Stimulated activated CD8-positive, alpha-beta memory T cell treated with anti-CD3 and anti-CD28 coated beads, Interleukin-4, amount 100 ng/mL, for 24 hours (primary cell): ENCODE results near the gene SGPP1.
"Not testable (repeated sequence)": the region's sequence is repeated elsewhere in the genome, so short reads cannot be mapped to it uniquely, and the experiment has no call there.

Source experiments
- DNase-seq: peaks from one replicate; pipeline ENCODE4 v3.0.0-alpha.2; 2020; ENCODE audit warnings: low read depth

Gene SGPP1, protein sequence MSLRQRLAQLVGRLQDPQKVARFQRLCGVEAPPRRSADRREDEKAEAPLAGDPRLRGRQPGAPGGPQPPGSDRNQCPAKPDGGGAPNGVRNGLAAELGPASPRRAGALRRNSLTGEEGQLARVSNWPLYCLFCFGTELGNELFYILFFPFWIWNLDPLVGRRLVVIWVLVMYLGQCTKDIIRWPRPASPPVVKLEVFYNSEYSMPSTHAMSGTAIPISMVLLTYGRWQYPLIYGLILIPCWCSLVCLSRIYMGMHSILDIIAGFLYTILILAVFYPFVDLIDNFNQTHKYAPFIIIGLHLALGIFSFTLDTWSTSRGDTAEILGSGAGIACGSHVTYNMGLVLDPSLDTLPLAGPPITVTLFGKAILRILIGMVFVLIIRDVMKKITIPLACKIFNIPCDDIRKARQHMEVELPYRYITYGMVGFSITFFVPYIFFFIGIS

DNA sequence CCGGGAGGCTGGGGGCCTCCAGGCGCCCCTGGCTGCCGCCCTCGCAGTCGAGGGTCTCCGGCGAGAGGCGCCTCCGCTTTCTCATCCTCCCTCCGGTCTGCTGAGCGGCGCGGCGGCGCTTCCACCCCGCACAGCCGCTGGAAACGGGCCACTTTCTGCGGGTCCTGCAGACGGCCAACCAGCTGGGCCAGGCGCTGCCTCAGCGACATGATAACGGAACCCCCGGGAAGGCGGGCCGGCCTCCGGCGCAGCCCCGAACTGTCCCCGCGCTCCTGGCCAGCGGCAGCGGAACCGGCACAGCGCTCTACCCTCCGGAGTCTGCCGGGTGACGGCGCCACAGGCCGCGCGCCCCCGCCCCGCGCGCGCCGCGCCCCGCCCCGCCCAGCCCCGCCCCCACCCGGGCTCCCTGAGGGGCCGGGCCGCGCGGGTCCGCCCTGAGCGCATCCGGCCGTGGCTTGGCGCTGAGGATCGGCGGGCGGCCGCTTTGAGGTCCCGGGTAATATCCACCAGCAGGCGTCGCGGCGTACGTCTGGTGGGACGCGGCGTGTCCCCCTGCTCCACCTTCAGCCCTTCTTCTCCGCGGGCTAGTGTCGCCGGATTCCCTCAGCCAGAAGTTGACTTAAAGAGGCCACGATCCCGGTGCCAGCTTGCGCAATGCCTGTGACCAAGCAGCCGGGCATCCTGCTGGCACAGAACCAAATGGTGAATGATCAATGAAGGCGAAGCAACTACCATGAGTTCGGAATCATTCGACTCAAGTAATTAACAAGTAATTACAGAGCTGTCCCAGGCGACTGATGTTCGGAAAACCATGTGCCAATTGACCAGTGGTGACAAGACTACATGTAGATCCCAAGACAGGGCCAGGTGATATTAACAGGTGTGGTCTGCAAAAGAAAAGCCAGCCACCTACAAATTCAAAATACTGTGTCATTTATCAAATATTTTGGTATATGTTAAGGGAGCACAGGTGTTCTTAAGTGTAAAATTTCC, at the start of gene SGPP1:
SGPP1 (minus strand) TSS at position 330 of the 993 bp plus-strand sequence; CDS start at position 209, 121 bp downstream.
- peak; percentile 69 for DNase-seq

DNA sequence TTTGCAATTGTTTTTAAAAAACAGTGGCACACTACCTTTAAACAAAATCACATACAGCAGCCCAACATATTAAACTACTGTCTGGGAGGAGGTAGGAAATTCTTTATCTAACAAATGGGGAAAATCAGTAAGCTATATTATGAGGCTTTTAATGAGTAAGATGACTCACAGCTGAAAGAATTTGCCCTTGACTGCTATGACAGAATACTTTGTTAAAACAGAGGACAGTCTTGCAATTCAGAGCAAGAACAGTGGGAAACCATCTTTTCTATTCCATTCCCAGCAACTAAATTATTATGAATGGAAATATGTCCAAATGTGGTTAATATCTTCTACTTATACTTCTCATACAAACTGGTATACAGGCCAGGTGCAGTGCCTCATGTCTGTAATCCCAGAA, 49.2 kb upstream of the SGPP1 start:
- DNase-seq = no peak

GRCh38 chr14:63773504-63773903, 45.6 kb upstream of the SGPP1 start:
- no peak for DNase-seq

DNA sequence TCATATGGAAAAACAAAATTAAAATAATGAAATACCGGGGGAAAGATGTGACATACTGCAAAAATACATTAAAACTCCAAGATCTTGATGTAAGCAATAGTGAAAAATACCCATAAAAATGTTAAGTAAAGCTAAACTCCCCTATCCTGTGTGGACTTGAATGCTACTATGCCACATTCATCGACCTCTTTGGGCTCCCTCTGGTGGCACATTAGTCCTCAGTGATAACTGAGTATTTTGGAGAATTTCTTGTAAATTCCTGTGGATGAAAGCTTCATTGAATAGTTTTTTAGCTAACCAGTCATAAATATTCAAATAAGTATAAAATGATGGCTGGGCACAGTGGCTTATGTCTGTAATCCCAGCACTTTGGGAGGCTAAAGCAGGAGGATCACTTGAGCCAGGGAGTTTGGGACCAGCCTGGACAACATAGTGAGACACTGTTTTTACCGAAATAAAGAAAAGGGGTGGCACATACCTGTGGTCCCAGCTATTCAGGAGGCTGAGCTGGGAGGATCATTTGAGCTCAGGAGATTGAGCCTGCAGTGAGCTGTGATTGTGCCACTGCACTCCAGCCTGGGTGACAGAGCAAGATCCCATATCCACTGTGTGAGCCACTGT, 42.4 kb upstream of the SGPP1 start:
- DNase-seq = no peak

- no peak for DNase-seq
These were observed 38.7 kb upstream of the SGPP1 start for GRCh38 chr14:63766611-63767010.

GRCh38 chr14:63764620-63765139, 36.8 kb upstream of the SGPP1 start:
- DNase-seq = no peak

- DNase-seq = no peak
These were observed 36.2 kb upstream of the SGPP1 start for GRCh38 chr14:63764103-63764502.

DNA sequence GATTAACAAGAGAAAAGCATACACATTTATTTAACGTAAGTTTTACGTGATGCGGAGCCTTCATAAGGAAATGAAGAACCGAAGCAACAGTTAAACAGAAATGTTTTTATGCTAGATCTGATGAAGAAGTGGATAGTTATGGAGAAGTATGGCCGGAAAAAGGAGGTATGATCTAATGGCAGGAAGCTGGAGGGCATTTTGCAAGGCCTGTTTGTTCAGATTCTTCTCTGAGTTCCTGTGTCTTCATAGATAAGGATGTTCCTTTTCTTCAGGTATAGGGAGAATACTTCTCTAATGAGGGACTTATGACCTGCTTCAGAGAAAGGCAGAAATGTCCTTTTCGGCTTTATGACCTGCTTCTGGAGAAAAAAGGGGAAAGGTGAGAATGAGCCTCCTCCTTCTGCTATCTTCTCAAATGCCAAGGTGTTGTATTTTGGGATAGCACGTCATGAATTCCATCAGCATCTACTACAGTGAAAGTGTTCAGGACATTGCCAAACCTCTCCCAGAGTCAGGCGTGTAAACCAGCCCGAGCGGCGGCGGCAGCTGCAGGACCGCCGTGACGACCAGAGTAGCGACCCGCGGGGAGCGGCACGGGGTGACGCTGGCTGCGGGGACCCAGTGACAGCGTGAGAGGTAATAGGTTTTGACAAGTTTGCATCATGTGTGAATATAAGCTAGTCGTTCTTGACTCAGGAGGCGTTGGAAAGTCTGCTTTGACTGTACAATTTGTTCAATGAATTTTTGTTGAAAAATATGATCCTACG, 33.7 kb upstream of the SGPP1 start:
- no peak for DNase-seq

DNA sequence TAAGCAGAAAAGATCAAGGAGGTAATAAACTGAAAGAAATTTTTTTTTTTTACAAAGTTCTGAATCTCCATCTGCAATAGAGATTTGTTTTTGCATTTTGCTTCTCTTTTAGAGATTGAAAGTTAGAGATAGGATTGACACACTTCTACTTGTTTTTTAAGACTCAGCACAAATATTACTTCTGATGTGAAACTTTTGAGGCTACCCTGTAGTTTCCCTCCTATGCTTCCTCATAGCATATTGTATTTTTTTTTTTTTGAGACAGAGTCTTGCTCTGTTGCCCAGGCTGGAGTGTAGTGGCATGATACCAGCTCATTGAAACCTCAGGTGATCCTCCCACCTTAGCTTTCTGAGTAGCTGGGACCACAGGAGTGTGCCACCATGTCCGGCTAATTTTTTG, 32.1 kb upstream of the SGPP1 start:
- DNase-seq = no peak

- DNase-seq = no peak
These were observed 31.6 kb upstream of the SGPP1 start for GRCh38 chr14:63759456-63759855.

GRCh38 chr14:63757211-63757610, 29.3 kb upstream of the SGPP1 start:
- no peak for DNase-seq

DNA sequence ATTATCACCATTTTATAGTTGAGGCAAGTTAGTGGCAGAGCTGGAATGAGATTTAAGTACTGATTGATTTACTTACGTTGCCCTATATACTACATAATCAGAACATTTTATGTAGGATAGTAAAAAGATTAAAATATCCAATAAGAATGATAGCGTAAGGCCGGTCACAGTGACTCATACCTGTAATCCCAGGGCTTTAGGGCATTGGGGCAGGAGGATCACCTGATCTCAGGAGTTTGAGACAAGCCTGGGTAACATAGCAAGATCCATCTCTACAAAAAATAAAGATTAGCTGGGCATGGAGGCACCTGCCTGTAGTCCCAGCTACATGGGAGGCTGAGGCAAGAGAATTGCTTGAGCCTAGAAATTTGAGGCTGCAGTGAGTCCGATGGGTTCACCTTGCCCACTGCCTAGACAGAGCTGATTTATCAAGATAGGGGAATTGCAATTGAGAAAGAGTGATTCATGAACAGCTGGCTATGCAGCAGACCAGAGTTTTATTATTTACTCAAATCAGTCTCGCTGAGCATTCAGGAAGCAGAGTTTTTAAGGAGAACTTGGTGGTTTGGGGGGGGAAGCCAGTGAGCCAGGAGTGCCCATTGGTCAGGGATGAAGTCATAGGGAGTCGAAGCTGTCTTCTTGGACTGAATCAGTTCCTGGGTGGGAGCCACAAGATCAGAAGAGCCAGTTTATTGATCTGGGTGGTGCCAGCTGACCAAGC, 24.7 kb upstream of the SGPP1 start:
- DNase-seq = no peak

- not testable (repeated sequence) for DNase-seq
These were observed 23.2 kb upstream of the SGPP1 start for GRCh38 chr14:63751076-63751475.

GRCh38 chr14:63747846-63748245, 20.0 kb upstream of the SGPP1 start:
- DNase-seq = no peak

DNA sequence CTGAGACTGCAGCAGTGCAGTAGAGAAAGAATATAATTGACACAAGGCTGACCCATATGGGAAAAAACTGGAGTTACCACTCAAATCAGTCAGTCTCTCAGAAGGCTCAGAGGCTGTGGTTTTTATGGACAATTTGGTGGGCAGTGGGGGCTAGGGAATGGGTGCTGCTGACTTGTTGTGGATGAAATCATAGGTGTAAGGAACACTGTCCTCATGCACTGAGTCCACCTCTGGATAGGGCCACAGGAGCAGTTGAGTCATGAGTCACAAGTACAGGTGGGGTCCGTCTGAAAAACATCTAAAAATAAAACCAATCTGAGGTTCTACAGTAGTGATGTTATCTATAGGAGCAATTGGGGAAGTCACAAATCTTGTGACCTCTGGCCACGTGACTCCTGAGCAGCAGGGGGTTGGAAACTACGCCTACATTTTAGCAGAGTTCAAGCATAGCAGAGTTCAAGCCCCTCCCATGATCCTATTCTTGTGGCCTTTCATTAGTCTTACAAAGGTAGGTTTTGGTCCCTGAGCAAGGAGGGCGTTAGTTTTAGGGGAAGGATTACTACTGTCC, 18.1 kb upstream of the SGPP1 start:
- no peak for DNase-seq

- no peak for DNase-seq
These were observed 17.4 kb upstream of the SGPP1 start for GRCh38 chr14:63745272-63745671.

- no peak for DNase-seq
These were observed 9.7 kb upstream of the SGPP1 start for GRCh38 chr14:63737582-63738006.

DNA sequence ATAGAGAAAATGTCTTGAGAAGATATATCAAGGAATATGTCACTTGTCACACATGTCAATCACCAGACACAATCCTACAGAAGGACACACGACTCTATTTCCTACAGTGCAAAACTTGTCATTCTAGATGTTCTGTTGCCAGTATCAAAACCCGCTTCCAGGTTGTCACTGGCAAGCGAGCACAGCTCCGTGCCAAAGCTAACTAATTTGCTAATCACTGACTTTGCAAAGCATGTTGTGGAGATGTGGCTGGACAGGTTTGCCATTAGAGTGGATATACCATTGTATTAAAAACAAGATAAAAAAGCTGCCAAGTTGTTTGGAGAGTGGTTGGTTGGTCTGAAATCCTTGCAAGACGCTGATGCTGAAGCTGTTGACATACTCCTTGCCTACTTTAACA, 7.9 kb upstream of the SGPP1 start:
- DNase-seq = no peak

DNA sequence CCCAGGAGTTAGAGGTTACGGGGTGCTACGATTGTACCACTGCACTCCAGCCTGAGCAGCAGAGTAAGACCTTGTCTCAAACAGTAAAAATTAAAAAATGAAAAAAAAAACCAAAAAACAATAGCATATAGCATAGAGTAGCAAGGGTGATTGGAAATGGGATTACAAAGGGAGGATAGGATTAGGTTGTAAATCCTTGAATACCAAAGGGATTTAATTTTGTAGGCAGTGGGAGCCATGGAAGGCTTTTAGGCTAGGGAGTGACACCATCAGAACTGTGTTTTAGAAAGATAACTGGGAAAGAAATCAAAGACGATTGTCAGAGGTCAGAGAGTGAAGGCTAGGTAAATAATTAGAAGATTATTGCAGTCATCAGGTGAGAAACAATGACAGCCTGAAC, 2.8 kb upstream of the SGPP1 start:
- DNase-seq = no peak

GRCh38 chr14:63727231-63727735, 582 bp downstream of the SGPP1 start:
- DNase-seq = no peak
